Right hindlimb (tissue), 1 donor: ENCODE results near the gene GALM.

Source experiments
- DNase-seq: peaks from one replicate; pipeline ENCODE4 v3.0.0-alpha.2; 2018

GALM gene

GRCh38 chr2:38778687-38779082 lies 112.8 kb downstream of the GALM start:
- no peak for DNase-seq

DNA sequence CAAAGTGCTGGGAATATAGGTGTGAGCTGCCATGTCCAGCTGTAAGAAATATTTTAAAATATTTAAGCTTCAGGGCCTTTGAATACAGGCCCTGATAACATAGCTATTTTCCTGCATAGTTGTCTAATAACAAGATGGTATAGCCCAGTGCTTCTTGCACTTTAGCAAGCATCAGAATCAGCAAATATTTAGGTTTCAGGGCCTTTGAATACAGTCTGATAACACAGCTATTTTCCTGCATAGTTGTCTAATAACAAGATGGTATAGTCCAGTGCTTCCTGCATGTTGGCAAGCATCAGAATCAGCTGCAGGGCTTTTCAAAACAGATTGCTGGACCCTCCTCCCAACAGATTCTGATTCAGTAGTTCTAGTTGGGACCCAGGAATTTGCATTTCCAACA lies 117.7 kb downstream of the GALM start:
- DNase-seq = no peak
